Daoy (cell line): ENCODE results near the gene CHSY1. TPM values are rescaled to one million over a fixed set of nuclear protein-coding genes. Genes with fewer than 3 reads are reported as not detected.

Source experiments
- DNase-seq: peaks from one replicate; pipeline ENCODE4 v3.0.0-alpha.2; 2015; ENCODE audit warnings: low read depth
- total RNA-seq: library from RNA; depleted of rRNA; stranded (reverse); fragments of >200 nt; shearing (Covaris generic); gene quantifications from 2 replicates; pipeline ENCODE4 v1.2.3, GENCODE V29; 2014

CHSY1 gene
- total RNA-seq, 1 experiment from 2014 or later, result 29.0 TPM

GRCh38 chr15:101171954-101172353 is 79.9 kb downstream of the CHSY1 start:
- no peak for DNase-seq

GRCh38 chr15:101170568-101171350 is 81.1 kb downstream of the CHSY1 start:
- DNase-seq, result peak; percentile 22

GRCh38 chr15:101169495-101170071 is 82.3 kb downstream of the CHSY1 start:
- DNase-seq, result peak; percentile 35

- DNase-seq, result no peak
Observed at GRCh38 chr15:101168898-101169494, 82.9 kb downstream of the CHSY1 start.

- DNase-seq, result no peak
Observed at GRCh38 chr15:101168463-101168824, 83.4 kb downstream of the CHSY1 start.

- peak; percentile 96 for DNase-seq
Observed at GRCh38 chr15:101167753-101168462, 83.9 kb downstream of the CHSY1 start.

GRCh38 chr15:101167411-101167752 is 84.5 kb downstream of the CHSY1 start:
- no peak for DNase-seq

- DNase-seq, result no peak
Observed at GRCh38 chr15:101165905-101166471, 85.9 kb downstream of the CHSY1 start.

GRCh38 chr15:101162701-101163483 is 89.0 kb downstream of the CHSY1 start:
- no peak for DNase-seq

- no peak for DNase-seq
Observed at GRCh38 chr15:101161656-101162055, 90.2 kb downstream of the CHSY1 start.

GRCh38 chr15:101159936-101160815 is 91.7 kb downstream of the CHSY1 start:
- no peak for DNase-seq

- DNase-seq, result no peak
Observed at GRCh38 chr15:101159096-101159935, 92.5 kb downstream of the CHSY1 start.

- DNase-seq, result no peak
Observed at GRCh38 chr15:101158166-101159095, 93.4 kb downstream of the CHSY1 start.

GRCh38 chr15:101157721-101158120 is 94.1 kb downstream of the CHSY1 start:
- DNase-seq, result no peak

- peak; percentile 54 for DNase-seq
Observed at GRCh38 chr15:101156509-101157159, 95.2 kb downstream of the CHSY1 start.

- no peak for DNase-seq
Observed at GRCh38 chr15:101156061-101156460, 95.8 kb downstream of the CHSY1 start.

GRCh38 chr15:101153801-101154656 is 97.8 kb downstream of the CHSY1 start:
- no peak for DNase-seq
